CD14-positive monocyte (primary cell): ENCODE results near the gene TNFAIP6. TPM values are rescaled to one million over a fixed set of nuclear protein-coding genes. Genes with fewer than 3 reads are reported as not detected.

ENCODE experiments used
- DNase-seq, 3 donors: peaks; one replicate each; pipeline ENCODE4 v3.0.0-alpha.2; 2011 to 2022
- H2AFZ ChIP-seq: 2 replicates; pipeline ENCODE4 v1.6.0; 2012; ENCODE audit warnings: mild to moderate bottlenecking, low read depth, low read length, inconsistent platforms; ENCODE audit not compliant: insufficient read depth, poor library complexity, severe bottlenecking
- H3K27ac ChIP-seq, 2 donors: 1 replicate in 1 of 2; 2 replicates in 1 of 2; pipeline ENCODE4 v1.5.1; 2012 to 2013; ENCODE audit warnings: low read length in 2 of 2, control low read depth in 1 of 2, inconsistent platforms in 1 of 2, low read depth in 1 of 2, mild to moderate bottlenecking in 1 of 2
- H3K27me3 ChIP-seq, 2 donors: one replicate each; pipeline versions ENCODE4 v1.6.0 to v1.6.1; 2011 to 2013; ENCODE audit warnings: low read length in 2 of 2; ENCODE audit not compliant: control insufficient read depth in 2 of 2, insufficient read depth in 2 of 2
- H3K36me3 ChIP-seq, 2 donors: replicated peaks in 1 of 2; 1 replicate in 1 of 2; 2 replicates in 1 of 2; pipeline versions ENCODE4 v1.5.1 to v1.6.1; 2012 to 2013; ENCODE audit warnings: low read length in 2 of 2, control low read depth in 1 of 2, inconsistent platforms in 1 of 2, mild to moderate bottlenecking in 1 of 2; ENCODE audit not compliant: insufficient read depth in 2 of 2, control insufficient read depth in 1 of 2
- H3K4me1 ChIP-seq, 2 donors: 1 replicate in 1 of 2; 2 replicates in 1 of 2; pipeline versions ENCODE4 v1.5.1 to v1.6.1; 2012 to 2013; ENCODE audit warnings: low read length in 2 of 2, control low read depth in 1 of 2, inconsistent platforms in 1 of 2, mild to moderate bottlenecking in 1 of 2, moderate library complexity in 1 of 2; ENCODE audit not compliant: insufficient read depth in 2 of 2, control insufficient read depth in 1 of 2
- H3K4me2 ChIP-seq: replicated peaks from 2 replicates; pipeline ENCODE3; 2012; ENCODE audit warnings: low read length, moderate library complexity, mild to moderate bottlenecking; ENCODE audit not compliant: poor library complexity, severe bottlenecking; ENCODE audit errors: extremely low read depth
- H3K4me3 ChIP-seq, 3 experiments: fragments of 200-600 bp in 1 of 3; sonication (generic) in 1 of 3; replicated peaks in 1 of 3; 1 replicate in 2 of 3; 2 replicates in 1 of 3; pipeline ENCODE4 v1.5.1; 2011 to 2013; ENCODE audit warnings: low read length in 3 of 3, mild to moderate bottlenecking in 3 of 3, control low read depth in 2 of 3, low read depth in 2 of 3, inconsistent platforms in 1 of 3, moderate library complexity in 1 of 3
- H3K79me2 ChIP-seq: 2 replicates; pipeline ENCODE4 v1.6.0; 2012; ENCODE audit warnings: mild to moderate bottlenecking, control low read depth, inconsistent platforms, low read length, moderate library complexity; ENCODE audit not compliant: insufficient read depth
- H3K9ac ChIP-seq: 2 replicates; pipeline ENCODE4 v1.6.0; 2017; ENCODE audit warnings: low read length, mild to moderate bottlenecking; ENCODE audit not compliant: insufficient read depth, poor library complexity, severe bottlenecking
- H3K9me3 ChIP-seq, 2 donors: replicated peaks in 1 of 2; 1 replicate in 1 of 2; 2 replicates in 1 of 2; pipeline versions ENCODE4 v1.5.1 to v1.6.1; 2012 to 2013; ENCODE audit warnings: low read length in 2 of 2, control low read depth in 1 of 2; ENCODE audit not compliant: control insufficient read depth in 1 of 2, insufficient read depth in 1 of 2
- H4K20me1 ChIP-seq: 2 replicates; pipeline ENCODE4 v1.6.0; 2012; ENCODE audit warnings: mild to moderate bottlenecking, low read length, control low read depth, moderate library complexity; ENCODE audit not compliant: insufficient read depth
- H3K27ac Mint-ChIP-seq, 7 donors: one replicate each; pipeline ENCODE4 v1.8.0; 2020; ENCODE audit warnings: mild to moderate bottlenecking in 7 of 7, mixed read lengths in 7 of 7, moderate library complexity in 6 of 7, inconsistent platforms in 2 of 7
- H3K27me3 Mint-ChIP-seq, 3 donors: one replicate each; pipeline ENCODE4 v1.8.0; 2021 to 2022; ENCODE audit warnings: low read depth in 3 of 3, mild to moderate bottlenecking in 3 of 3, mixed read lengths in 3 of 3, moderate library complexity in 3 of 3, inconsistent platforms in 1 of 3
- H3K36me3 Mint-ChIP-seq, 2 donors: one replicate each; pipeline ENCODE4 v1.8.0; 2020; ENCODE audit warnings: mixed read lengths in 2 of 2, inconsistent platforms in 1 of 2, mild to moderate bottlenecking in 1 of 2
- H3K4me1 Mint-ChIP-seq: one replicate; pipeline ENCODE4 v1.8.0; 2020; ENCODE audit warnings: mild to moderate bottlenecking, mixed read lengths
- H3K4me3 Mint-ChIP-seq, 2 donors: one replicate each; pipeline ENCODE4 v1.8.0; 2020; ENCODE audit warnings: mild to moderate bottlenecking in 2 of 2, mixed read lengths in 2 of 2, moderate library complexity in 1 of 2
- H3K9me3 Mint-ChIP-seq, 7 donors: one replicate each; pipeline ENCODE4 v1.8.0; 2020 to 2022; ENCODE audit warnings: mixed read lengths in 7 of 7, mild to moderate bottlenecking in 6 of 7, moderate library complexity in 6 of 7, inconsistent platforms in 2 of 7
- WGBS: methylation state at CpG from one replicate; pipeline ENCODE4 v1.1.5; 2013; ENCODE audit warnings: missing lambda C conversion rate; ENCODE audit not compliant: insufficient coverage; 5-methylcytosine and 5-hydroxymethylcytosine counted together
- intact Hi-C, 2 donors: fragments of 100-400 bp; cut with micrococcal nuclease; formaldehyde crosslinking; loops; one replicate each; pipeline versions ENCODE4 v1.15.0 to v1.15.1; 2023
- polyA plus RNA-seq, 3 donors: library from polyadenylated mRNA; depleted of rRNA in 1 of 3; unstranded in 2 of 3; stranded (reverse) in 1 of 3; fragments of 300-500 nt in 2 of 3; fragments of >200 nt in 1 of 3; fragmentation: Illumina TruSeq in 2 of 3; gene quantifications; 1 replicate in 2 of 3; 2 replicates in 1 of 3; pipeline ENCODE4 v1.2.3, GENCODE V29; 2012 to 2021
- TF ChIP-seq, protein P1 (sequence below): fragments of 200-600 bp; IDR thresholded peaks from one replicate; pipeline ENCODE4 v1.8.0; 2022; ENCODE audit warnings: antibody characterized with exemption, mild to moderate bottlenecking

The TNFAIP6 gene
- polyA plus RNA-seq, 3 donors, result 2.6 to 8.2 (median 3.5) TPM

DNA sequence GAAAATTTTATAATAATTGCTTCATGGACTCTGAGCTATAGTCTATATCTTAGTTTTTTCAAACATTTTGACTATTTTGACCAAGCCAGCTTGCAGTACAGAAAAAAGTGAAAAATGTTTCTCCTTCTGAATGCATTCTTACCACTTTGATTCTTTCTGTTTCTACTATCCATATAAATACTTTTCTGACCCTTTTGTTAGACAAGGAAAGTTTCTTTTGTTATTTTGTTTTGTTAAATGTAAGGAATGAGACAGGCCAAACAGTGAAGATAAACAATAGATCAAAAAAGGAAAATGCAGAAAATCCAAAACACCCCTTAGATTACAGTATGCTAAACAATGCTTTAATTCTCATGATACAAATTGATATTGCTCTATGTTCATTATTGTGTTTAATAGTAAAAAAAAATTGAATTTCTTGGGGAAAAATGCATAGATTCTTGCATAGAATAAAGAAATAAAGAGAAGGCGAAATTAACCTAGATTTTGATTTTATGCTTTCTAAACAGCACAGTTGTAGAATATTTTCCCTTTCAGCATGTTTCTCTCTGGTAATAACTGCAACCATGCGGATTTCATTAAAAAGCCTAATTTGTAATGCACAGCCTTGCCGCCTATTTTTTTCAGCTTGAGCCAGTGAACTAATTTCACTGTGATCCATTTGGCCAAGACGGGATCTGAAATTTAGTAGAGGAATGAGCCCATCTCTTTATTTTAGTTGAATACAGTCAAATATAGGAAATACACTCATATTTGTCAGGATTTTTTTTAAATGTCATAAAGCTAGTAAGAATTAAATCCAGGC lies 976 bp downstream of the TNFAIP6 start:
- peaks cover 13 to 35% of the 10 kb centered on the region in 2 donors for H3K4me1 ChIP-seq
- H4K20me1 ChIP-seq, result no peaks in the 10 kb centered on the region
- H3K4me3 ChIP-seq, result peak overlapping the region in 2 of 3 experiments; percentile 9 to 57
- DNase-seq, result no peak
- TF ChIP-seq, protein P1, sequence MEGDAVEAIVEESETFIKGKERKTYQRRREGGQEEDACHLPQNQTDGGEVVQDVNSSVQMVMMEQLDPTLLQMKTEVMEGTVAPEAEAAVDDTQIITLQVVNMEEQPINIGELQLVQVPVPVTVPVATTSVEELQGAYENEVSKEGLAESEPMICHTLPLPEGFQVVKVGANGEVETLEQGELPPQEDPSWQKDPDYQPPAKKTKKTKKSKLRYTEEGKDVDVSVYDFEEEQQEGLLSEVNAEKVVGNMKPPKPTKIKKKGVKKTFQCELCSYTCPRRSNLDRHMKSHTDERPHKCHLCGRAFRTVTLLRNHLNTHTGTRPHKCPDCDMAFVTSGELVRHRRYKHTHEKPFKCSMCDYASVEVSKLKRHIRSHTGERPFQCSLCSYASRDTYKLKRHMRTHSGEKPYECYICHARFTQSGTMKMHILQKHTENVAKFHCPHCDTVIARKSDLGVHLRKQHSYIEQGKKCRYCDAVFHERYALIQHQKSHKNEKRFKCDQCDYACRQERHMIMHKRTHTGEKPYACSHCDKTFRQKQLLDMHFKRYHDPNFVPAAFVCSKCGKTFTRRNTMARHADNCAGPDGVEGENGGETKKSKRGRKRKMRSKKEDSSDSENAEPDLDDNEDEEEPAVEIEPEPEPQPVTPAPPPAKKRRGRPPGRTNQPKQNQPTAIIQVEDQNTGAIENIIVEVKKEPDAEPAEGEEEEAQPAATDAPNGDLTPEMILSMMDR, result no peak
- H3K79me2 ChIP-seq, result no peaks in the 10 kb centered on the region
- H3K36me3 ChIP-seq, result no peaks in the 10 kb centered on the region
- no peaks in the 10 kb centered on the region for H3K27me3 ChIP-seq
- H3K4me1 Mint-ChIP-seq, result peaks cover 20% of the 10 kb centered on the region
- H3K4me2 ChIP-seq, result peak overlapping the region; percentile 59
- intact Hi-C loops, result loop anchor here (5.0 to 10.0 kb wide), 2 partner anchors 46 to 66 kb away; partner anchors contain the start of gene RIF1 (in 1 of the 2)
- peak overlapping the region in 4 of 7 donors; percentile 46 to 85 (median 54) for H3K27ac Mint-ChIP-seq
- no CpG with 5 or more reads among the region's 4 CpGs for WGBS
- H3K9me3 ChIP-seq, result no peaks in the 10 kb centered on the region
- no peak overlapping the region for H3K9ac ChIP-seq
- no peaks in the 10 kb centered on the region for H3K27me3 Mint-ChIP-seq
- no peaks in the 10 kb centered on the region for H3K36me3 Mint-ChIP-seq
- H3K4me3 Mint-ChIP-seq, result no peak overlapping the region
- peaks cover 0 to 3% (median 0%) of the 10 kb centered on the region in 7 donors for H3K9me3 Mint-ChIP-seq
- H3K27ac ChIP-seq, result peak overlapping the region in 1 of 2 donors; percentile 79
- no peak overlapping the region for H2AFZ ChIP-seq

GRCh38 chr2:151359768-151360461 lies 2.5 kb downstream of the TNFAIP6 start:
- Histone ChIP-seq H3K4me1 (peaks cover 19 to 42% of the 10 kb centered on the region in 2 donors), H3K36me3 (no peaks in the 10 kb centered on the region), H3K27me3 (no peaks in the 10 kb centered on the region), H3K4me2 (no peak overlapping the region), H3K9me3 (no peaks in the 10 kb centered on the region), H3K4me3 (no peak overlapping the region), H4K20me1 (no peaks in the 10 kb centered on the region), H3K9ac (no peak overlapping the region), H2AFZ (no peak overlapping the region), H3K79me2 (no peaks in the 10 kb centered on the region), H3K27ac (no peak overlapping the region)
- Mint-ChIP-seq H3K27ac (no peak overlapping the region), H3K9me3 (peaks cover 0 to 3% (median 0%) of the 10 kb centered on the region in 7 donors), H3K36me3 (peaks cover 0 to 4% of the 10 kb centered on the region in 2 donors), H3K4me3 (no peak overlapping the region), H3K4me1 (peaks cover 27% of the 10 kb centered on the region), H3K27me3 (no peaks in the 10 kb centered on the region)
- DNase-seq, result no peak
- TF ChIP-seq, protein P1, result no peak
- 95% methylated on average over 2 of the region's 4 CpGs for WGBS
- intact Hi-C loops, result loop anchor here (5.0 to 10.0 kb wide), 2 partner anchors 45 to 68 kb away; partner anchors contain the start of gene RIF1 (in 1 of the 2)
